ENCODE measurements around the gene EPGN. TPM values are rescaled to one million over a fixed set of nuclear protein-coding genes. Genes with fewer than 3 reads are reported as not detected.

The EPGN gene
- total RNA-seq, 3 donors from 2014 or later, result 0.33 to 2.0 TPM; not detected in 1

DNA sequence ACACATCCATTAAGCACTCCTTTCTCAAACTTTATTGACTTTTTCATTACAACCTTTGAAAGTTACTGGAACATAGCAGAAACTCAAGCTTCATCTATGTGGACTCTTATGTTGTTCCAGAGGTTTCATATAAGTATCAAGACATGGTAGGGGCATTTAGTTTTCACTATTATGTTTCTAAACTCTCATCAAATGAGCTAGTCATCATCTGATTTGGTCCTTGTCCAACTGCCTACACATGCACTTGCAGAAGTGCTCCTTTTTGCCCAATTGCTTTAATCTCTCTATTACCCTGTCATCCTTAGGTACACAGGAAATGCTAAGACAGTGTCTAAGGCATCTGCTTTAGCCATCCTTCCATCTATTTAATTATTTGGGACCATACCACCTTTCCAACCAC, 42.2 kb upstream of the EPGN start:
- intact Hi-C loops (cut with DNase I; ENCODE audit: low total_unique reads), result no loop called here
- no peak for DNase-seq (ENCODE audit: low spot score in 2 of 2)
- no peak overlapping the region for H3K27ac ChIP-seq
- TF ChIP-seq, protein P1, sequence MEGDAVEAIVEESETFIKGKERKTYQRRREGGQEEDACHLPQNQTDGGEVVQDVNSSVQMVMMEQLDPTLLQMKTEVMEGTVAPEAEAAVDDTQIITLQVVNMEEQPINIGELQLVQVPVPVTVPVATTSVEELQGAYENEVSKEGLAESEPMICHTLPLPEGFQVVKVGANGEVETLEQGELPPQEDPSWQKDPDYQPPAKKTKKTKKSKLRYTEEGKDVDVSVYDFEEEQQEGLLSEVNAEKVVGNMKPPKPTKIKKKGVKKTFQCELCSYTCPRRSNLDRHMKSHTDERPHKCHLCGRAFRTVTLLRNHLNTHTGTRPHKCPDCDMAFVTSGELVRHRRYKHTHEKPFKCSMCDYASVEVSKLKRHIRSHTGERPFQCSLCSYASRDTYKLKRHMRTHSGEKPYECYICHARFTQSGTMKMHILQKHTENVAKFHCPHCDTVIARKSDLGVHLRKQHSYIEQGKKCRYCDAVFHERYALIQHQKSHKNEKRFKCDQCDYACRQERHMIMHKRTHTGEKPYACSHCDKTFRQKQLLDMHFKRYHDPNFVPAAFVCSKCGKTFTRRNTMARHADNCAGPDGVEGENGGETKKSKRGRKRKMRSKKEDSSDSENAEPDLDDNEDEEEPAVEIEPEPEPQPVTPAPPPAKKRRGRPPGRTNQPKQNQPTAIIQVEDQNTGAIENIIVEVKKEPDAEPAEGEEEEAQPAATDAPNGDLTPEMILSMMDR (IDR thresholded peaks at IDR 0.05), result no peak
- TF ChIP-seq POLR2AphosphoS5 (IDR thresholded peaks at IDR 0.05) (no peak), POLR2A (IDR thresholded peaks at IDR 0.05) (no peak)
- no peaks in the 10 kb centered on the region for H3K36me3 ChIP-seq
- H3K27me3 ChIP-seq, result no peaks in the 10 kb centered on the region
- H3K4me1 ChIP-seq, result no peaks in the 10 kb centered on the region
- no peaks in the 10 kb centered on the region for H3K9me3 ChIP-seq
- H3K4me3 ChIP-seq, result no peak overlapping the region

DNA sequence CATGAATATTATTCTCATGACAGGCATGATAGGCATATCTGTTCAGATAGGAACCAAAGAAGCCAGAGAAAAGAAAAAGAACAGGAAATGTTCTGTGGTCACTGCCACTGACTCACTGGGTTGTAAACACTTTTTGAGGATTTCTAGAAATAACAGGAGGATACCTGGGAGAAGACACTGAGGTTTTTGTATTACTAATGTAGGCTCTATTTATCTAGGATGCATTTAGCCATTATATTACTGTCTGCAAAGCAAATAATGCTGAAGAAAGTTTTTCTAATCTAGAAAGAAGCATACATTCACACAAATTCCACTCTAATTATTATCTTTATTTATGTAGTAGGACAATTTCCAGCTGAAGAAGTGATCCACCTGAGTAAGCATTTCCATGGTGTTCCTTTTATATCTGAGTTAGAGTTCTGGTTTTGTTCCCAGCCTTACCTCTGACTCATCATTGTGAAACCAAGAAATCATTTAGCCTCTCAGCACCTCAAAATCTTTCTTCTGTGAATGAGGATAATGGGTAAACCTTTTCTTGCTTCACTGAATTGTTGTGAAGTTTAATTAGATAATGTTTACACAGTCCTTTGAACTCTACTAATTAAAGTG, 40.2 kb upstream of the EPGN start:
- Histone ChIP-seq H3K27me3 (no peaks in the 10 kb centered on the region), H3K27ac (no peak overlapping the region), H3K4me1 (no peaks in the 10 kb centered on the region), H3K36me3 (no peaks in the 10 kb centered on the region), H3K4me3 (no peak overlapping the region), H3K9me3 (no peaks in the 10 kb centered on the region)
- DNase-seq (ENCODE audit: low spot score in 2 of 2), result no peak
- intact Hi-C loops (cut with DNase I; ENCODE audit: low total_unique reads), result no loop called here
- TF ChIP-seq POLR2AphosphoS5 (IDR thresholded peaks at IDR 0.05), result no peak
- no peak for TF ChIP-seq POLR2A (IDR thresholded peaks at IDR 0.05)
- TF ChIP-seq, protein P1 (IDR thresholded peaks at IDR 0.05), result no peak

DNA sequence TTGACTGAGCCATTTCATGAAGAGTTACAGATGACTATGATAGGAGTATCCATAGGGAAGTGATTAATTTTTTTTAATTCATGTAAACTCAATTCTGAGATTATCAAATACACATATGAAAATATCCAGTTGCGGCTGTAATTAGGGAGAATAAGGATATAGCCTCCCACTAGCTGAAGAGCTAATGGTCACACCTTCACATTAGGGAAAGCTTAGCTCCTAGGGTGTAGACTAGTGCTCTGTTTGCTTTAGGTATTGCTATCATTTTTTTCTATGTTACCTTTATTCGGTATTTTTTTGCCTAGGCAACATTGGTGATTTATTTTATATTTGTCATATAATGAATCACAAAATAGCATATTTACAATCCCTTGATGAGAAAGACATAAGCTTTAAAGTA, 39.6 kb upstream of the EPGN start:
- Histone ChIP-seq H3K4me1 (no peaks in the 10 kb centered on the region), H3K27ac (no peak overlapping the region), H3K9me3 (no peaks in the 10 kb centered on the region), H3K36me3 (no peaks in the 10 kb centered on the region), H3K27me3 (no peaks in the 10 kb centered on the region), H3K4me3 (no peak overlapping the region)
- no peak for DNase-seq (ENCODE audit: low spot score in 2 of 2)
- TF ChIP-seq POLR2A (IDR thresholded peaks at IDR 0.05), result no peak
- TF ChIP-seq, protein P1 (IDR thresholded peaks at IDR 0.05), result no peak
- TF ChIP-seq POLR2AphosphoS5 (IDR thresholded peaks at IDR 0.05), result no peak
- intact Hi-C loops (cut with DNase I; ENCODE audit: low total_unique reads), result no loop called here

DNA sequence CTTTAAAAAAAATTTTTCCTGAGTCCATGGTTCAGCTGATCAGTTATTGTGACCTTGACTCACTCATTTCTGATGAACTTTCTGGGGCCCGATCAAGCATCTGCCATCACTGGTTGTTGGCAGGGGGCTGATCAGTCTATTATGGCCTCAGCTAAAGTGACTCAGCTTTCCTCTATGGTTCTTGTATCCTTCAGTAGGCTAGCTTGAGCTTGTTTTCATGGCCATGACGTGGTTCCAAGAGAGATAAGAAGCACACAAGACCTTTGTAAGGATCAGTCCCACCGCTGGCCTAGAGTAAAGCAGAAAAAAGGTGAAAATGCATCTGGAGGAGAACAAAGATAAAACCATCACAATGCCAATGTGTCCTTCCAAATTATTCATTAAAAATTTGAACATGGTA, 29.8 kb upstream of the EPGN start:
- no peaks in the 10 kb centered on the region for H3K27me3 ChIP-seq

DNA sequence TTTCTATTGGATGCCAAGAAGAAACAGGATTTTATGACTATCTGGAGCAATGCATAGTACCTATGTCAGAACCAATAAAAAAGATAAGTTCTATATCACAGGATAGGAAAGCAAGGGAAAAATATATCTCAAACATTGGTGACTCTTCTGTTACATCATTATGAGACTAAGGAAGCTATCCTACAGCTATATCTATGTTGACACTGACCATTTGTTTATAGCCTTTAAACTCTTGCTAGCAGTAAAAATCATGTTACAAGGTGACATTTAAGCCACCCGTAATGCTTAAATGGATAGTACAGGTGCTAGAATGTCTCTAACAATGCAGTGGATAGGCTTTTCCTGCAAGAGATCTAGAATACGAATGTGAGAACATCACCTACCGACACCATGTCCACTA, 28.6 kb upstream of the EPGN start:
- no peak for DNase-seq (ENCODE audit: low spot score in 2 of 2)
- Histone ChIP-seq H3K4me3 (no peak overlapping the region), H3K27me3 (no peaks in the 10 kb centered on the region), H3K9me3 (no peaks in the 10 kb centered on the region), H3K27ac (no peak overlapping the region), H3K4me1 (no peaks in the 10 kb centered on the region), H3K36me3 (no peaks in the 10 kb centered on the region)
- TF ChIP-seq POLR2AphosphoS5 (IDR thresholded peaks at IDR 0.05), result no peak
- TF ChIP-seq, protein P1 (IDR thresholded peaks at IDR 0.05), result no peak
- intact Hi-C loops (cut with DNase I; ENCODE audit: low total_unique reads), result no loop called here

More for the DNA sequence above, 29.8 kb upstream of the EPGN start:
- DNase-seq (ENCODE audit: low spot score in 2 of 2), result no peak
- Histone ChIP-seq H3K4me1 (no peaks in the 10 kb centered on the region), H3K4me3 (no peak overlapping the region), H3K27ac (no peak overlapping the region), H3K9me3 (no peaks in the 10 kb centered on the region), H3K36me3 (no peaks in the 10 kb centered on the region)
- intact Hi-C loops (cut with DNase I; ENCODE audit: low total_unique reads), result no loop called here
- TF ChIP-seq POLR2A (IDR thresholded peaks at IDR 0.05) (no peak), POLR2AphosphoS5 (IDR thresholded peaks at IDR 0.05) (no peak)
- TF ChIP-seq, protein P1 (IDR thresholded peaks at IDR 0.05), result no peak

Measured in breast epithelium (tissue), 4 donors.